ENCODE measurements around the gene HPSE.

The HPSE gene

GRCh38 chr4:83268491-83268890 is 66.2 kb downstream of the HPSE start:
- Histone ChIP-seq H3K36me3 (ENCODE audit: control insufficient read depth in 2 of 2, insufficient read depth in 2 of 2, low read length in 2 of 2) (peaks cover 13 to 22% of the 10 kb centered on the region in 2 donors), H3K4me1 (ENCODE audit: control insufficient read depth in 2 of 2, insufficient read depth in 2 of 2, low read length in 2 of 2) (peaks cover under 1 to 2% of the 10 kb centered on the region in 2 donors), H3K9ac (ENCODE audit: low read depth in 1 of 2, low read length in 2 of 2) (no peak overlapping the region), H3K27me3 (ENCODE audit: control insufficient read depth in 2 of 2, insufficient read depth in 2 of 2, low read length in 2 of 2) (no peaks in the 10 kb centered on the region), H3K9me3 (ENCODE audit: control insufficient read depth in 2 of 2, low read length in 2 of 2) (no peaks in the 10 kb centered on the region), H3K4me3 (ENCODE audit: low read length in 2 of 2) (no peak overlapping the region), H3K27ac (ENCODE audit: low read depth in 2 of 2, low read length in 2 of 2) (no peak overlapping the region)

DNA sequence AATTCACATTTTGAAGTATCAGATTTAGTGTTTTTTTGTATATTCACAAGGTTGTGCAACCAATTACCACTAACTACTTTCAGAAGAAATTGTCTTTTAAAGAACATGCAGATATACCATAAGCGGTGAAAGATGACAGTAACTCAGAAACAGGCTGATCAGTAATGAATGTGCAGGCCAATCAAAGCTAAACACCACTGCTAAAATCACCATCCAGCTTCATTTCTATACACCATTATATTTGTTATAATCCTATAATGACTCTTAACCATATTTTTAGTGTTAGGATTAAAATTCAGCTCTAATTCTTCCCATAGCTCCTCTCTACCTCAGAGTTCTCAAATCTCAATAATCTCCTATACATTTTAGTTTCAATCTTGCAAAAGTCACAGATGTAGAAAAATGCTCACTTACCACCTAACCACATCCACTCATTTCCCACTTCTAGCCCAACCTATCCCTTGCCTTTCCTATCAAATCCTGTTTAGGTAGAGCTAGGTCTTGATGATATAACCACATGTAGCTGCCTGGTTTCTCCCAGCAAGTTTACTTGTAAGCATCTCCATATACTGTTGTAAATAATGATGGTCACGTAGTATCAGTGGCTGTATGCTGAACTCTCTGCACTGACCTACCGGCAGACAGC is 66.7 kb downstream of the HPSE start:
- Histone ChIP-seq H3K9me3 (ENCODE audit: control insufficient read depth in 2 of 2, low read length in 2 of 2) (no peaks in the 10 kb centered on the region), H3K9ac (ENCODE audit: low read depth in 1 of 2, low read length in 2 of 2) (no peak overlapping the region), H3K27ac (ENCODE audit: low read depth in 2 of 2, low read length in 2 of 2) (no peak overlapping the region), H3K4me1 (ENCODE audit: control insufficient read depth in 2 of 2, insufficient read depth in 2 of 2, low read length in 2 of 2) (peaks cover 5 to 6% of the 10 kb centered on the region in 2 donors), H3K27me3 (ENCODE audit: control insufficient read depth in 2 of 2, insufficient read depth in 2 of 2, low read length in 2 of 2) (no peaks in the 10 kb centered on the region), H3K36me3 (ENCODE audit: control insufficient read depth in 2 of 2, insufficient read depth in 2 of 2, low read length in 2 of 2) (peaks cover 15 to 22% of the 10 kb centered on the region in 2 donors), H3K4me3 (ENCODE audit: low read length in 2 of 2) (no peak overlapping the region)

DNA sequence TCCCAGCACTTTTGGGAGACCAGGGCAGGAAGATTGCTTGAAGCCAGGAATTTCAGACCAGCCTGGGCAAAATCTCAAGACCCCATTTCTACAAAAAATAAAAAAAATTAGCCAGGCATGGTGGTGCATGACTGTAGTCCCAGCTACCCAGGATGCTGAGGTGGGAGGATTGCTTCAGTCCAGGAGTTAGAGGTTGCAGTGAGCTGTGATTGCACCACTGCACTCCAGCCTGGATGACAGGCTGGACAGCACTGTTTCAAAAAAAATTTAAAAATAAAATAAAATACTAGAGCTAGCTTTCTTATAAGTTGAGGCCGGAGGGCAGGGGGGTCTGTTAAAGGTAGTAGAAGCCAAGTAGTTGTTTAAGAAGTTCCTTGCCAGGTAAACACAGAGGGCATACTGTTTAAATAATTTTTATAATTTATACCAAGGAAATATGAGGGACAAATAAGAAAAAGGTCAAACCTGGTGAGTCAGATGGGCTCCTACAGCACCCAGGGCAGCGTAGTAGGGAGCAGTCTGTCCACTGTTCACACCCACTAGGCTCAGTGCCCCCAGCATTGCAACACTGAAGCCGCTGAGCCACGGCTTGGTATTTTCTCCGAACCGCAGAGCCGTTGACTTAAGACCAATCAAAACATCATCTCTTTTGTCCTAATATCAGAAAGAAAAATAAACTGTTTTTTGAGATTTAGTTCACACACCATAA is 67.4 kb downstream of the HPSE start:
- Histone ChIP-seq H3K27ac (ENCODE audit: low read depth in 2 of 2, low read length in 2 of 2) (no peak overlapping the region), H3K4me3 (ENCODE audit: low read length in 2 of 2) (no peak overlapping the region), H3K9ac (ENCODE audit: low read depth in 1 of 2, low read length in 2 of 2) (no peak overlapping the region), H3K36me3 (ENCODE audit: control insufficient read depth in 2 of 2, insufficient read depth in 2 of 2, low read length in 2 of 2) (peaks cover 15 to 19% of the 10 kb centered on the region in 2 donors), H3K9me3 (ENCODE audit: control insufficient read depth in 2 of 2, low read length in 2 of 2) (no peaks in the 10 kb centered on the region), H3K27me3 (ENCODE audit: control insufficient read depth in 2 of 2, insufficient read depth in 2 of 2, low read length in 2 of 2) (no peaks in the 10 kb centered on the region), H3K4me1 (ENCODE audit: control insufficient read depth in 2 of 2, insufficient read depth in 2 of 2, low read length in 2 of 2) (peaks cover 7 to 13% of the 10 kb centered on the region in 2 donors)

DNA sequence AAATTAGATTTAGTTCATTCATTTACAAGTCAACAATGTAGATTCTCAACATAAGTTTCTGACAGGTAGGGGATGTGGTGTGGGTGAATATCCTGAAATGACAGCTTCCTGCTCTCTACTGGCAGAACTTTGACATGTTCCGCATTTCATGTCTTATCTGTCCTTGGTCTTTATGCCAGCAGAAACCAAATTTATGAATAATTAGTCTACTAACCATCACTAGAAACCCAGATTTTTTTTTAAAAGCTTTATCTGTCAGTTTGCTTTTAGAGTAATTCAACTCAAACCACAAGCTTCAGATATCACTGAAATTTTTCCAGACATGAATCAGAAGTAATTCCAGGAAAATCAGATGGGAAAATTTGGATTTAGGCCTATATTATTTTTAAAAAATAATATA is 68.0 kb downstream of the HPSE start:
- Histone ChIP-seq H3K4me1 (ENCODE audit: control insufficient read depth in 2 of 2, insufficient read depth in 2 of 2, low read length in 2 of 2) (peaks cover 13 to 19% of the 10 kb centered on the region in 2 donors), H3K9me3 (ENCODE audit: control insufficient read depth in 2 of 2, low read length in 2 of 2) (no peaks in the 10 kb centered on the region), H3K4me3 (ENCODE audit: low read length in 2 of 2) (no peak overlapping the region), H3K36me3 (ENCODE audit: control insufficient read depth in 2 of 2, insufficient read depth in 2 of 2, low read length in 2 of 2) (peaks cover 15 to 20% of the 10 kb centered on the region in 2 donors), H3K27ac (ENCODE audit: low read depth in 2 of 2, low read length in 2 of 2) (no peak overlapping the region), H3K27me3 (ENCODE audit: control insufficient read depth in 2 of 2, insufficient read depth in 2 of 2, low read length in 2 of 2) (no peaks in the 10 kb centered on the region), H3K9ac (ENCODE audit: low read depth in 1 of 2, low read length in 2 of 2) (no peak overlapping the region)

DNA sequence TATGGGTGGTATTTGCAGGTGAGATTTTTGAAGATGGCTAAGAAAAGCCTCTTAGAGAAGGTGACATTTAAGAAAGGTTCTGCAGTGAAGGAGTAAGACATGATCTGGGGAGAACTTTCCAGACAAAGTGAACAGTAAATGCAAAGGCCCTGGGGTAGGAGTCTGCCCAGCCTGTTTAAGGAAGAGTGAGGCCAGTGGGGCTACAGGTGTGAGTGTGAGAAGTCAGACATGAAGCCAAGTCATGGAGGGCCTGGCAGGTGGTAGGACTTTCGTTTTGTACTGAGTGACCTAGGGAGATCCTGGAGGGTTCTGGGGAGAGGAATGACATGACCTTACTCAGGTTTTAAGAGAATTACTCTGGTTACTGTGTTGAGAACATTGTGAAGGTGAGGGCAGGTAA is 71.5 kb downstream of the HPSE start:
- Histone ChIP-seq H3K27ac (ENCODE audit: low read depth in 2 of 2, low read length in 2 of 2) (peak overlapping the region; percentile 87 to 88), H3K36me3 (ENCODE audit: control insufficient read depth in 2 of 2, insufficient read depth in 2 of 2, low read length in 2 of 2) (peaks cover 10 to 11% of the 10 kb centered on the region in 2 donors), H3K9me3 (ENCODE audit: control insufficient read depth in 2 of 2, low read length in 2 of 2) (no peaks in the 10 kb centered on the region), H3K27me3 (ENCODE audit: control insufficient read depth in 2 of 2, insufficient read depth in 2 of 2, low read length in 2 of 2) (no peaks in the 10 kb centered on the region), H3K4me3 (ENCODE audit: low read length in 2 of 2) (peak overlapping the region in 1 of 2 donors; percentile 22), H3K9ac (ENCODE audit: low read depth in 1 of 2, low read length in 2 of 2) (no peak overlapping the region), H3K4me1 (ENCODE audit: control insufficient read depth in 2 of 2, insufficient read depth in 2 of 2, low read length in 2 of 2) (peaks cover 16 to 33% of the 10 kb centered on the region in 2 donors)

GRCh38 chr4:83262682-83263081 is 72.0 kb downstream of the HPSE start:
- Histone ChIP-seq H3K9ac (ENCODE audit: low read depth in 1 of 2, low read length in 2 of 2) (no peak overlapping the region), H3K27me3 (ENCODE audit: control insufficient read depth in 2 of 2, insufficient read depth in 2 of 2, low read length in 2 of 2) (no peaks in the 10 kb centered on the region), H3K36me3 (ENCODE audit: control insufficient read depth in 2 of 2, insufficient read depth in 2 of 2, low read length in 2 of 2) (peaks cover 7 to 11% of the 10 kb centered on the region in 2 donors), H3K9me3 (ENCODE audit: control insufficient read depth in 2 of 2, low read length in 2 of 2) (no peaks in the 10 kb centered on the region), H3K4me3 (ENCODE audit: low read length in 2 of 2) (peak overlapping the region in 1 of 2 donors; percentile 22), H3K27ac (ENCODE audit: low read depth in 2 of 2, low read length in 2 of 2) (peak overlapping the region; percentile 87 to 88), H3K4me1 (ENCODE audit: control insufficient read depth in 2 of 2, insufficient read depth in 2 of 2, low read length in 2 of 2) (peaks cover 16 to 33% of the 10 kb centered on the region in 2 donors)

DNA sequence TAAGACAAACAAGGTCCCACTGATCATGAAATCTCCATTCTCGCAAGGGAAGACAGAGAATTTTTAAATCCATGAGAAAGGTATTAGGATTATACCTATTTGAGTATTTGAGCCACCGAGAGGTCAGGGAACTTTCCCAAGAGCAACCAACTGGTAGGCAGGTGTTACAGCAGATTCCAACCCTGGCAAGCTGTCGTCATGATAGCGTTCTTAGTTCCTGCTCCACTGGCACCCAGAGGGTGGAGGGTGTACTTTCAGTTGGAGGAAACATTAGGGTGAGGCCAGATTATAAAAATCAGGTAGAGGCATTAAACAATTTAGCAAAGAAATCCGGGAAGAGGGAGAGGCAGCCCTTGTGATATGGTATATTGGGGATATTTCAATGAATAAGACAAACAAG is 73.3 kb downstream of the HPSE start:
- Histone ChIP-seq H3K27me3 (ENCODE audit: control insufficient read depth in 2 of 2, insufficient read depth in 2 of 2, low read length in 2 of 2) (no peaks in the 10 kb centered on the region), H3K27ac (ENCODE audit: low read depth in 2 of 2, low read length in 2 of 2) (peak overlapping the region; percentile 87 to 88), H3K9me3 (ENCODE audit: control insufficient read depth in 2 of 2, low read length in 2 of 2) (no peaks in the 10 kb centered on the region), H3K4me3 (ENCODE audit: low read length in 2 of 2) (peak overlapping the region in 1 of 2 donors; percentile 29), H3K36me3 (ENCODE audit: control insufficient read depth in 2 of 2, insufficient read depth in 2 of 2, low read length in 2 of 2) (peaks cover 2 to 8% of the 10 kb centered on the region in 2 donors), H3K4me1 (ENCODE audit: control insufficient read depth in 2 of 2, insufficient read depth in 2 of 2, low read length in 2 of 2) (peaks cover 16 to 38% of the 10 kb centered on the region in 2 donors), H3K9ac (ENCODE audit: low read depth in 1 of 2, low read length in 2 of 2) (peak overlapping the region; percentile 27 to 42)

GRCh38 chr4:83259586-83259985 is 75.1 kb downstream of the HPSE start:
- no peaks in the 10 kb centered on the region for H3K27me3 ChIP-seq (ENCODE audit: control insufficient read depth in 2 of 2, insufficient read depth in 2 of 2, low read length in 2 of 2)
- H3K9ac ChIP-seq (ENCODE audit: low read depth in 1 of 2, low read length in 2 of 2), result no peak overlapping the region
- no peak overlapping the region for H3K27ac ChIP-seq (ENCODE audit: low read depth in 2 of 2, low read length in 2 of 2)
- H3K9me3 ChIP-seq (ENCODE audit: control insufficient read depth in 2 of 2, low read length in 2 of 2), result no peaks in the 10 kb centered on the region
- H3K36me3 ChIP-seq (ENCODE audit: control insufficient read depth in 2 of 2, insufficient read depth in 2 of 2, low read length in 2 of 2), result peaks cover 2 to 5% of the 10 kb centered on the region in 2 donors
- H3K4me1 ChIP-seq (ENCODE audit: control insufficient read depth in 2 of 2, insufficient read depth in 2 of 2, low read length in 2 of 2), result peaks cover 19 to 42% of the 10 kb centered on the region in 2 donors
- H3K4me3 ChIP-seq (ENCODE audit: low read length in 2 of 2), result no peak overlapping the region

GRCh38 chr4:83258461-83258860 is 76.2 kb downstream of the HPSE start:
- H3K36me3 ChIP-seq (ENCODE audit: control insufficient read depth in 2 of 2, insufficient read depth in 2 of 2, low read length in 2 of 2), result peaks cover 2 to 3% of the 10 kb centered on the region in 2 donors
- peak overlapping the region in 1 of 2 donors; percentile 4 for H3K27ac ChIP-seq (ENCODE audit: low read depth in 2 of 2, low read length in 2 of 2)
- H3K27me3 ChIP-seq (ENCODE audit: control insufficient read depth in 2 of 2, insufficient read depth in 2 of 2, low read length in 2 of 2), result no peaks in the 10 kb centered on the region
- H3K9ac ChIP-seq (ENCODE audit: low read depth in 1 of 2, low read length in 2 of 2), result no peak overlapping the region
- H3K9me3 ChIP-seq (ENCODE audit: control insufficient read depth in 2 of 2, low read length in 2 of 2), result no peaks in the 10 kb centered on the region
- no peak overlapping the region for H3K4me3 ChIP-seq (ENCODE audit: low read length in 2 of 2)
- H3K4me1 ChIP-seq (ENCODE audit: control insufficient read depth in 2 of 2, insufficient read depth in 2 of 2, low read length in 2 of 2), result peaks cover 21 to 40% of the 10 kb centered on the region in 2 donors

GRCh38 chr4:83257811-83258210 is 76.8 kb downstream of the HPSE start:
- peaks cover 15 to 34% of the 10 kb centered on the region in 2 donors for H3K4me1 ChIP-seq (ENCODE audit: control insufficient read depth in 2 of 2, insufficient read depth in 2 of 2, low read length in 2 of 2)
- no peaks in the 10 kb centered on the region for H3K27me3 ChIP-seq (ENCODE audit: control insufficient read depth in 2 of 2, insufficient read depth in 2 of 2, low read length in 2 of 2)
- H3K27ac ChIP-seq (ENCODE audit: low read depth in 2 of 2, low read length in 2 of 2), result peak overlapping the region in 1 of 2 donors; percentile 4
- H3K9me3 ChIP-seq (ENCODE audit: control insufficient read depth in 2 of 2, low read length in 2 of 2), result no peaks in the 10 kb centered on the region
- no peak overlapping the region for H3K9ac ChIP-seq (ENCODE audit: low read depth in 1 of 2, low read length in 2 of 2)
- no peak overlapping the region for H3K4me3 ChIP-seq (ENCODE audit: low read length in 2 of 2)
- peaks cover 0 to 3% of the 10 kb centered on the region in 2 donors for H3K36me3 ChIP-seq (ENCODE audit: control insufficient read depth in 2 of 2, insufficient read depth in 2 of 2, low read length in 2 of 2)
